Measurements from ENCODE around the gene PRSS33. TPM values are rescaled to one million over a fixed set of nuclear protein-coding genes. Genes with fewer than 3 reads are reported as not detected.

The PRSS33 gene
- total RNA-seq, 1 experiment from 2014 or later = not detected

DNA sequence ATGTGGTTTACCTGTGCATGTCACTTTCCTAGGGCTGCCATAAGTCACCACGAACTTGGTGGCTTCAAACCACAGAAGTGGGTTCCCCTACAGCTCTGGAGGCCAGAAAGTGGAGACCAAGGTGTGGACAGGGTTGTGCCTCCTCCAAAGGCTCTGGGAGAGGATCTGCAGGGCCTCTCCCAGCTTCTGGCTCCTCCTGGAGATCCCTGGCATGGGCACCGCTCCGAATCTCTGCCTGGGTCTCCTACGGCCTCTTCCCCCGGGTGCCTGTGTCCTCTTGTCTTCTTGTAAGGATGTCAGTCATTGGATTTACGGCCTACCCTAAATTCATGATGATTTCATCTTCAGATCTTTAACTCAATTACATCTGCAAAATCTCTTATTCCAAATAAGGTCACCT lies 37.4 kb downstream of the PRSS33 start:
- Mint-ChIP-seq H3K4me3 (peak overlapping the region in 1 of 2 experiments; percentile 90; a peak in 1 of 5 replicates), H3K9me3 (peaks cover 0 to 3% of the 10 kb centered on the region in 2 experiments; a peak in 1 of 5 replicates), H3K27me3 (ENCODE audit: low read depth) (peaks cover 2% of the 10 kb centered on the region; the same call in 1 of the 2 replicates), H3K4me1 (peaks cover 25 to 27% of the 10 kb centered on the region in 2 experiments), H3K27ac (peak overlapping the region in 1 of 3 experiments; percentile 62; a peak in 1 of 7 replicates), H3K36me3 (ENCODE audit: insufficient read depth in 1 of 3, low read depth in 3 of 3) (peaks cover 24 to 30% (median 30%) of the 10 kb centered on the region in 3 experiments)
- Histone ChIP-seq H2BK5ac (ENCODE audit: insufficient read length, low read length) (no peak overlapping the region), H3K4me2 (ENCODE audit: insufficient read depth, insufficient read length, low read length) (no peak overlapping the region), H4K20me1 (ENCODE audit: control insufficient read depth, insufficient read depth, insufficient read length) (no peaks in the 10 kb centered on the region), H2BK20ac (ENCODE audit: low read depth, low read length, poor library complexity, severe bottlenecking) (no peak overlapping the region), H4K8ac (replicated peaks; ENCODE audit: insufficient read length, low read depth, low read length) (no peak overlapping the region), H3K9ac (ENCODE audit: extremely low read depth, insufficient read length, low read length) (no peak overlapping the region), H3K4ac (ENCODE audit: low read depth, low read length) (no peak overlapping the region), H3K23me2 (ENCODE audit: insufficient read length, low read depth, low read length, poor library complexity, severe bottlenecking) (peaks cover 8% of the 10 kb centered on the region), H2BK12ac (ENCODE audit: insufficient read length, low read depth, low read length) (no peak overlapping the region), H3K4me1 (ENCODE audit: insufficient read depth, low read length) (no peaks in the 10 kb centered on the region; the same call in 1 of the 2 replicates), H4K91ac (ENCODE audit: insufficient read length, low read depth, low read length) (no peak overlapping the region), H3K18ac (ENCODE audit: insufficient read length, low read depth, low read length) (no peak overlapping the region), H2BK120ac (ENCODE audit: low read depth, low read length, poor library complexity, severe bottlenecking) (no peak overlapping the region), H3K14ac (ENCODE audit: insufficient read depth, low read length) (no peak overlapping the region), H4K5ac (ENCODE audit: insufficient read length, low read depth, low read length) (no peak overlapping the region), H3K9me3 (ENCODE audit: control insufficient read depth, low read depth, low read length) (no peaks in the 10 kb centered on the region), H3T11ph (ENCODE audit: low read length) (no peak overlapping the region), H3K79me1 (ENCODE audit: insufficient read depth, low read depth, low read length, poor library complexity, severe bottlenecking) (no peaks in the 10 kb centered on the region), H3K27me3 (ENCODE audit: insufficient read depth, low read length) (no peaks in the 10 kb centered on the region), H2BK15ac (ENCODE audit: low read depth, low read length) (no peak overlapping the region), H3K27ac (ENCODE audit: insufficient read length, low read depth, low read length) (no peak overlapping the region), H3K23ac (ENCODE audit: insufficient read length, low read depth, low read length) (no peak overlapping the region), H2AK5ac (ENCODE audit: insufficient read length, low read length) (no peak overlapping the region), H3K56ac (ENCODE audit: insufficient read length, low read depth, low read length) (no peak overlapping the region), H3K79me2 (ENCODE audit: insufficient read depth, low read length) (peaks cover 17% of the 10 kb centered on the region), H2AFZ (ENCODE audit: low read length) (no peak overlapping the region)
- TF ChIP-seq, protein P1, sequence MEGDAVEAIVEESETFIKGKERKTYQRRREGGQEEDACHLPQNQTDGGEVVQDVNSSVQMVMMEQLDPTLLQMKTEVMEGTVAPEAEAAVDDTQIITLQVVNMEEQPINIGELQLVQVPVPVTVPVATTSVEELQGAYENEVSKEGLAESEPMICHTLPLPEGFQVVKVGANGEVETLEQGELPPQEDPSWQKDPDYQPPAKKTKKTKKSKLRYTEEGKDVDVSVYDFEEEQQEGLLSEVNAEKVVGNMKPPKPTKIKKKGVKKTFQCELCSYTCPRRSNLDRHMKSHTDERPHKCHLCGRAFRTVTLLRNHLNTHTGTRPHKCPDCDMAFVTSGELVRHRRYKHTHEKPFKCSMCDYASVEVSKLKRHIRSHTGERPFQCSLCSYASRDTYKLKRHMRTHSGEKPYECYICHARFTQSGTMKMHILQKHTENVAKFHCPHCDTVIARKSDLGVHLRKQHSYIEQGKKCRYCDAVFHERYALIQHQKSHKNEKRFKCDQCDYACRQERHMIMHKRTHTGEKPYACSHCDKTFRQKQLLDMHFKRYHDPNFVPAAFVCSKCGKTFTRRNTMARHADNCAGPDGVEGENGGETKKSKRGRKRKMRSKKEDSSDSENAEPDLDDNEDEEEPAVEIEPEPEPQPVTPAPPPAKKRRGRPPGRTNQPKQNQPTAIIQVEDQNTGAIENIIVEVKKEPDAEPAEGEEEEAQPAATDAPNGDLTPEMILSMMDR (conservative IDR thresholded peaks at IDR 0.05) = no peak
- DNase-seq = no peak
- no CpG with 5 or more reads among the region's 6 CpGs for WGBS (ENCODE audit: extremely low coverage, insufficient read length, low lambda C conversion rate)
